Fibroblast of skin of left biceps (primary cell): Measurements from ENCODE around the gene LCN2.

ENCODE experiments used
- DNase-seq, 2 experiments: peaks; one replicate each; pipeline ENCODE4 v3.0.0-alpha.2; 2013; ENCODE audit warnings: low read depth in 2 of 2

The LCN2 gene

GRCh38 chr9:128149951-128150593, 819 bp downstream of the LCN2 start:
- no peak for DNase-seq

GRCh38 chr9:128150594-128151308, 1.5 kb downstream of the LCN2 start:
- DNase-seq = no peak

- no peak for DNase-seq
These were observed 2.3 kb downstream of the LCN2 start for GRCh38 chr9:128151309-128152132.

- no peak for DNase-seq
These were observed 3.1 kb downstream of the LCN2 start for GRCh38 chr9:128152133-128153059.

GRCh38 chr9:128153060-128153946, 4.0 kb downstream of the LCN2 start:
- no peak for DNase-seq

- no peak for DNase-seq
These were observed 4.9 kb downstream of the LCN2 start for GRCh38 chr9:128153947-128154695.

GRCh38 chr9:128155736-128156500, 6.7 kb downstream of the LCN2 start:
- no peak for DNase-seq

GRCh38 chr9:128159522-128159783, 10.2 kb downstream of the LCN2 start:
- no peak for DNase-seq

GRCh38 chr9:128159784-128160602, 10.7 kb downstream of the LCN2 start, which contains the start of gene BBLN:
Gene BBLN (plus strand): TSS chr9:128160265. CDS start chr9:128160408, 143 bp downstream.
- DNase-seq = peak; percentile 85 to 88

GRCh38 chr9:128160603-128160987, 11.3 kb downstream of the LCN2 start:
- DNase-seq = no peak

- no peak for DNase-seq
These were observed 12.1 kb downstream of the LCN2 start for GRCh38 chr9:128161215-128161902.

GRCh38 chr9:128162215-128163026, 13.2 kb downstream of the LCN2 start:
- DNase-seq = no peak

- DNase-seq = no peak
These were observed 13.8 kb downstream of the LCN2 start for GRCh38 chr9:128163027-128163515.

GRCh38 chr9:128163523-128164306, 14.5 kb downstream of the LCN2 start:
- no peak for DNase-seq

- no peak for DNase-seq
These were observed 15.1 kb downstream of the LCN2 start for GRCh38 chr9:128164307-128164885.
